Measurements from ENCODE around the gene IQGAP2. TPM values are rescaled to one million over a fixed set of nuclear protein-coding genes. Genes with fewer than 3 reads are reported as not detected.

Gene IQGAP2
- total RNA-seq, 1 experiment from 2014 or later, result 0.59 TPM

DNA sequence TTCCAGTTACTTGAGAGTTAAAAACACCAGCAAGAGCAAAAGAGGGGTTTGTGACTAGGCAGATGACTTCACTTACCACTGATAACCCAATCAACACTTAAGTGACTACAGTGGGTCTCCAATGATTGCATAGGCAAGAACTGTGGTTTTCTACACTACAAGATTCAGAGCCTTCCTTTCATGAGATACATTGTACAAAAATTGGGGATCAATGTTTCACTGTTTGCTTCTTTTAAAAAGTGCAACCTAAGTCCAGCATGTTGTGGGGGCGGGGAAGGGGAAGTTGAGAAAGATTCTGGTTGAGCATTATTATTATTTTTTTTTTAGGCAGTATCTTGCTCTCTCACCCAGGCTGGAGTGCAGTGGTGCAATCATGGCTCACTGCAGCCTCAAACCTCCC lies 3.6 kb downstream of the IQGAP2 start:
- ChIA-PET POLR2A (no interaction called here), CTCF (no interaction called here)
- Histone ChIP-seq H3K4me3 (ENCODE audit: low read depth in 2 of 2, low read length in 2 of 2) (no peak overlapping the region), H3K4me1 (ENCODE audit: control insufficient read depth, insufficient read depth, low read length) (no peaks in the 10 kb centered on the region), H3K27me3 (ENCODE audit: control insufficient read depth, insufficient read depth, low read length) (peaks cover 33% of the 10 kb centered on the region), H3K36me3 (ENCODE audit: control insufficient read depth, insufficient read depth, low read length) (peaks cover 2% of the 10 kb centered on the region; the same call in 1 of the 2 replicates), H3K27ac (ENCODE audit: low read length) (no peak overlapping the region), H3K9me3 (ENCODE audit: control insufficient read depth, insufficient read depth, low read depth, low read length) (no peaks in the 10 kb centered on the region)
- in situ Hi-C loops (cut with HindIII; ENCODE audit: low pct_unique_long_range_greater_than_20kb, low sequenced_read_pairs) (no loop called here), intact Hi-C loops (cut with micrococcal nuclease; ENCODE audit: unreplicated experiment) (loop anchor here (10.0 kb wide), 1 partner anchor 178 kb away; no protein-coding TSS in a partner anchor)
- no TSS peak for BruUV-seq (replicated peaks)
- no peak for TF ChIP-seq POLR2AphosphoS5 (IDR thresholded peaks at IDR 0.05; ENCODE audit: low read depth, low read length)
- no peak for DNase-seq (ENCODE audit: low read depth, low spot score)
- ATAC-seq, result no peak

DNA sequence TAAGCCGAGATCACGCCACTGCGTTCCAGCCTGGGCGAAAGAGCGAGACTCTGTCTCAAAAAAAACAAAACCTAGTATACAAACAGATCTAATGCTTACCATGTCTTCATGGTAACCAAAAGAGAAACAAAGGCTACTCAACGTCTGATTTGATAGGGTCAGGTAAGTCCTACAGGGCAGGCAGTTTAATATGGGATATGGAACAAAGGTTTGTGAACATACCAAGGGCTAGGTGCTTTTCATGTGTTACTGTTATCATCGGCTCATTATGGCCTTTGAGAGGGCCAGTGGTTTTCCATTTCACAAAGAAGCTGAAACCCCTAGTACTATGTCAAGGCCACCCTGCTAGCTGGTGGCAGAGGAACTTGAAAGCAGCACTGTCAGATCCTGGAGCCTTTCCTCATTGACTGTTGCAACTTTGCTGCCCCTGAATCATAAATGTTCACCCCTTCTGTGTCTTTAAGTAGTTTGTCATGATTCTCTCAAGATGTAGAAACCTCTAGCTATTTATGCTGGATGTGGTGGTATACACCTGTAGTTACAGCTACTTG lies 5.1 kb downstream of the IQGAP2 start:
- TF ChIP-seq, protein P1, sequence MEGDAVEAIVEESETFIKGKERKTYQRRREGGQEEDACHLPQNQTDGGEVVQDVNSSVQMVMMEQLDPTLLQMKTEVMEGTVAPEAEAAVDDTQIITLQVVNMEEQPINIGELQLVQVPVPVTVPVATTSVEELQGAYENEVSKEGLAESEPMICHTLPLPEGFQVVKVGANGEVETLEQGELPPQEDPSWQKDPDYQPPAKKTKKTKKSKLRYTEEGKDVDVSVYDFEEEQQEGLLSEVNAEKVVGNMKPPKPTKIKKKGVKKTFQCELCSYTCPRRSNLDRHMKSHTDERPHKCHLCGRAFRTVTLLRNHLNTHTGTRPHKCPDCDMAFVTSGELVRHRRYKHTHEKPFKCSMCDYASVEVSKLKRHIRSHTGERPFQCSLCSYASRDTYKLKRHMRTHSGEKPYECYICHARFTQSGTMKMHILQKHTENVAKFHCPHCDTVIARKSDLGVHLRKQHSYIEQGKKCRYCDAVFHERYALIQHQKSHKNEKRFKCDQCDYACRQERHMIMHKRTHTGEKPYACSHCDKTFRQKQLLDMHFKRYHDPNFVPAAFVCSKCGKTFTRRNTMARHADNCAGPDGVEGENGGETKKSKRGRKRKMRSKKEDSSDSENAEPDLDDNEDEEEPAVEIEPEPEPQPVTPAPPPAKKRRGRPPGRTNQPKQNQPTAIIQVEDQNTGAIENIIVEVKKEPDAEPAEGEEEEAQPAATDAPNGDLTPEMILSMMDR (IDR thresholded peaks at IDR 0.05), result no peak
- TF ChIP-seq, protein P2, sequence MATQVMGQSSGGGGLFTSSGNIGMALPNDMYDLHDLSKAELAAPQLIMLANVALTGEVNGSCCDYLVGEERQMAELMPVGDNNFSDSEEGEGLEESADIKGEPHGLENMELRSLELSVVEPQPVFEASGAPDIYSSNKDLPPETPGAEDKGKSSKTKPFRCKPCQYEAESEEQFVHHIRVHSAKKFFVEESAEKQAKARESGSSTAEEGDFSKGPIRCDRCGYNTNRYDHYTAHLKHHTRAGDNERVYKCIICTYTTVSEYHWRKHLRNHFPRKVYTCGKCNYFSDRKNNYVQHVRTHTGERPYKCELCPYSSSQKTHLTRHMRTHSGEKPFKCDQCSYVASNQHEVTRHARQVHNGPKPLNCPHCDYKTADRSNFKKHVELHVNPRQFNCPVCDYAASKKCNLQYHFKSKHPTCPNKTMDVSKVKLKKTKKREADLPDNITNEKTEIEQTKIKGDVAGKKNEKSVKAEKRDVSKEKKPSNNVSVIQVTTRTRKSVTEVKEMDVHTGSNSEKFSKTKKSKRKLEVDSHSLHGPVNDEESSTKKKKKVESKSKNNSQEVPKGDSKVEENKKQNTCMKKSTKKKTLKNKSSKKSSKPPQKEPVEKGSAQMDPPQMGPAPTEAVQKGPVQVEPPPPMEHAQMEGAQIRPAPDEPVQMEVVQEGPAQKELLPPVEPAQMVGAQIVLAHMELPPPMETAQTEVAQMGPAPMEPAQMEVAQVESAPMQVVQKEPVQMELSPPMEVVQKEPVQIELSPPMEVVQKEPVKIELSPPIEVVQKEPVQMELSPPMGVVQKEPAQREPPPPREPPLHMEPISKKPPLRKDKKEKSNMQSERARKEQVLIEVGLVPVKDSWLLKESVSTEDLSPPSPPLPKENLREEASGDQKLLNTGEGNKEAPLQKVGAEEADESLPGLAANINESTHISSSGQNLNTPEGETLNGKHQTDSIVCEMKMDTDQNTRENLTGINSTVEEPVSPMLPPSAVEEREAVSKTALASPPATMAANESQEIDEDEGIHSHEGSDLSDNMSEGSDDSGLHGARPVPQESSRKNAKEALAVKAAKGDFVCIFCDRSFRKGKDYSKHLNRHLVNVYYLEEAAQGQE (IDR thresholded peaks at IDR 0.05; ENCODE audit: insufficient read depth in 1 of 2, low read depth in 2 of 2, low read length in 1 of 2), result no peak
- TF ChIP-seq SIN3A (IDR thresholded peaks at IDR 0.05; ENCODE audit: borderline replicate concordance, insufficient read depth, low read depth, low read length), result no peak
- no peak for TF ChIP-seq POLR2AphosphoS5 (IDR thresholded peaks at IDR 0.05; ENCODE audit: low read depth, low read length)
- no peak for TF ChIP-seq TCF7L2 (IDR thresholded peaks at IDR 0.05; ENCODE audit: low read depth, low read length)
- in situ Hi-C loops (cut with HindIII; ENCODE audit: low pct_unique_long_range_greater_than_20kb, low sequenced_read_pairs), result no loop called here

DNA sequence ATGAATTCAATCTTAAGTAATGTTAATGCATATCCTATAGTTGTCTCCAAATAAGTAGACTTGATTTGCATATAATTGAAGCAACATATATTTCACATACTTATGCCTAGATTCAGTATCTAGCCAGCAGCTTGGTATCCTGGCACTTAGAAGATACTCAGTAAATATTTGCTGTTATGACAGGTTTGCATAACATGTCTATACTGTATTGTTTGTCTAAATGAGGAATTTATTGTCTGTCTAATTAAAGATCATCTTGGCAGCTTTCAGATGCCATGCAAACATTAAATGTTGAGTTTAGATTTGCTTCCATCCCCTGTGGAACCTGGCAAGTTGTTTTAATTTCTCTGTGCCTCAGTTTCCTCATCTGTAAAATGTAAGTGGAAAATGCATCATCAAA lies 9.4 kb downstream of the IQGAP2 start:
- CTCF ChIA-PET, result no interaction called here
- BruUV-seq (replicated peaks), result no TSS peak
- Histone ChIP-seq H3K27me3 (ENCODE audit: control insufficient read depth, insufficient read depth, low read length) (peaks cover 1% of the 10 kb centered on the region; the same call in 1 of the 2 replicates), H3K4me3 (ENCODE audit: low read depth in 2 of 2, low read length in 2 of 2) (no peak overlapping the region), H3K9me3 (ENCODE audit: control insufficient read depth, insufficient read depth, low read depth, low read length) (no peaks in the 10 kb centered on the region), H3K4me1 (ENCODE audit: control insufficient read depth, insufficient read depth, low read length) (no peaks in the 10 kb centered on the region), H3K27ac (ENCODE audit: low read length) (no peak overlapping the region), H3K36me3 (ENCODE audit: control insufficient read depth, insufficient read depth, low read length) (no peaks in the 10 kb centered on the region)
- no peak for ATAC-seq
- intact Hi-C loops (cut with micrococcal nuclease; ENCODE audit: unreplicated experiment), result no loop called here
- DNase-seq (ENCODE audit: low read depth, low spot score), result no peak
- POLR2A ChIA-PET, result no interaction called here
- TF ChIP-seq TCF7L2 (IDR thresholded peaks at IDR 0.05; ENCODE audit: low read depth, low read length), result no peak
- in situ Hi-C loops (cut with HindIII; ENCODE audit: low pct_unique_long_range_greater_than_20kb, low sequenced_read_pairs), result no loop called here

More for the DNA sequence above, 5.1 kb downstream of the IQGAP2 start:
- ChIA-PET POLR2A (no interaction called here), CTCF (no interaction called here)
- BruUV-seq (replicated peaks), result no TSS peak
- H3K4me3 ChIP-seq (ENCODE audit: low read depth in 2 of 2, low read length in 2 of 2), result no peak overlapping the region
- H3K36me3 ChIP-seq (ENCODE audit: control insufficient read depth, insufficient read depth, low read length), result 0 out of 2 replicates have a peak, but pooled peaks cover 2% of the 10 kb centered on the region
- no peak overlapping the region for H3K27ac ChIP-seq (ENCODE audit: low read length)
- intact Hi-C loops (cut with micrococcal nuclease; ENCODE audit: unreplicated experiment), result loop anchor here (10.0 kb wide), 1 partner anchor 177 kb away; no protein-coding TSS in a partner anchor
- no peaks in the 10 kb centered on the region for H3K4me1 ChIP-seq (ENCODE audit: control insufficient read depth, insufficient read depth, low read length)
- ATAC-seq (no peak), DNase-seq (ENCODE audit: low read depth, low spot score) (no peak)
- H3K9me3 ChIP-seq (ENCODE audit: control insufficient read depth, insufficient read depth, low read depth, low read length), result no peaks in the 10 kb centered on the region
- H3K27me3 ChIP-seq (ENCODE audit: control insufficient read depth, insufficient read depth, low read length), result peaks cover 29% of the 10 kb centered on the region
